DMS153 treated with DMSO at 0.1 percent for 48 hours (cell line): ENCODE measurements around the gene NELL2.
"Not testable (repeated sequence)": the region's sequence is repeated elsewhere in the genome, so short reads cannot be mapped to it uniquely, and the experiment has no call there.

Source experiments
- DNase-seq: peaks from one replicate; lab custom pipeline; 2025; ENCODE audit not compliant: unreplicated experiment; lab: John Stamatoyannopoulos, UW

NELL2 gene

DNA sequence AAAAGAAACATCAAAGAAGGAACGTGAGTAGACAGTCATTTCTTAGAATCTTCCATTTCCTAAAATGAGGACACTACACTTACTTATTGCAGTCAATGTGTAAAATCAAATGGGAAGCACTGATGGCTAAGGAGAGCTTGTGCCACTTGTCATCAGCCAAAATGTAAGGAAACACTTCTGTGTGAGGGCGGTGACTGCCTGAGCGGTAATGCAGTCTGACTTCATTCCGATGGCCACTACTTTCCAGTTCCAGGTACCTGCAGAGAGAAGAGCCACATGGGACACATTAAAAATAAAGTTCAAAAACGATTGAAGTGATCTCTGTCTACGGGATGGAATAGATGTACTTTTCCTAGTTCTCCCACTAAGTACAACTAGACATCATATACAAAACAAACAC lies 96.3 kb downstream of the NELL2 start:
- no peak for DNase-seq

DNA sequence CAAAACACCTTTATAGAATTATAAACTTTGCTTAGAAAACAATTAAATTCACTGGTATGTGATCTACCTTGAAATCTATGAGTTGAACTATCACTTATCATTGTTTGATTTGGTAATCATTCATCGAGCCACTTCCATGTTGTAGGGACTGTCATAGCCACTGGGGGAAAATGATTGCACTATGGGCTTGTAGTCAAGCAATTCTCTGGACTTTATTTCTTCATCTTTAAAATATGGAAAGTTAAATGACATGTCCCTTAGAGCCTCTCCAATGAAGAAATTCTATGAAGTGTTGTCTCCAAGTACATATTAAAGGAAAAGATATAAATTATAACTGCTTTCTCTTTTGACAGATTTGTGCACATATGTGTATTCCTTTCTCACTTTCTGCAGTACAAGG lies 97.3 kb downstream of the NELL2 start:
- DNase-seq: no peak

DNA sequence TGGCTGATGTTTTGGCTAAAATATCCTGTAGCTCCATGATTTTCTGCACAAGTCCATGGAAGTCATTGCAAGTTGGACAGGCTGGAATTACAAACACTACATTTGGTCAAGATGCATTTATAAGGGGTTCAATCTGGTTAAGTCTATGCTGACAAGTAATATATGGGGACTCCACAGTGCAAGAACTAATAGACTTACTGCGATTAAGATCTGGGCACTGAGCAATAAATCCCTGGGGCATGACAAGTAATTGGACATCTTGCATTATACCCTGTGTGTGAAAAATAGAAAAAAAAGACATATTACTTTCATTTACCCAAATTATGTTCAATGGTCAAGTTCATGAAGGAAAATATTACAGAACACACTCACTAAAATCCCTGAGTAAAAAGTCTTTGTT lies 99.1 kb downstream of the NELL2 start:
- no peak for DNase-seq

DNA sequence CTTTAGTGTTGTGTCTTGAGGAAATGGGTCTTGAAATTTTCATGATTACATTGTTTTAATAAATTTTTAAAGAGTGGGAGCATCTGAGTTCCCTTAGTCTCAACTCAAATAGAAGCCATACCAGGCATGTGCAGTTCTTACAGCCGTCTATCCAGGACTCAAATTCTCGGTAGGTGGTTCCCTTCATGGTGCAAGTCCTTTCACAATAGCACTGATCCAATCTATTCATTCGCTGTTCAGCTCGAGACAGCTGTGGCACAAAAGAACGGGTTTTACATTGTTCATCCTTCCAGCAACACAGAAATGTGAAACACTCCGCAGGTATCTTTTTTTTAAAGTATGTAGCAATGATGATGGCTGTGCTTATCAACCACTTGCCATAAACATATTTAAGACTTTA lies 100.2 kb downstream of the NELL2 start:
- no peak for DNase-seq

DNA sequence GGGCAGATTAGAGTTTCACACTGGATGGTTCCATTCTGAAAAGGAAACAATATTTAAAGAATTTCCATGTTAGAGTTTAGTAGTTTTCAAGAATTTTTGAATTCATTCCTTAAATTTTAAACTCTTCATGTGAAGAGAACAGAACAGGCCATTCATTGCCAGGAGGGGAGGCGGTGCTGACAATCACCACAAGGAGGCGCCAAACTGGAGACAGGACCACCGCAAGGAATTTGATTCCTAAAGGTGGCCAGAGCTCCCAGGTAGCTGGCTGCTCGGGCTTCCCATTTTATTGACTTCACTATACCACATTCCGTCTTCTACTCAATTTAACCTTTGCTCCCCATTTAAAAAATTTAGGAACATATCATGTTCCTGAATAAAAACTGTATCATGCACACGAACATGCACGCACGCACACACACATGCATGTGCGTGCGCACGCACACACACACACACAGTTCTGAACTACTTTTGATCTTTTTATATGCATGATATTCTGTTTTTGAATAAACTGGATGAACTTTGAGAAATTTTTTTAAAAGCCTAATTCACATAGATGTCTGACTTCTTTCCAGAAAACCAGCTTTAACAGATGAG lies 101.2 kb downstream of the NELL2 start:
- DNase-seq: no peak

DNA sequence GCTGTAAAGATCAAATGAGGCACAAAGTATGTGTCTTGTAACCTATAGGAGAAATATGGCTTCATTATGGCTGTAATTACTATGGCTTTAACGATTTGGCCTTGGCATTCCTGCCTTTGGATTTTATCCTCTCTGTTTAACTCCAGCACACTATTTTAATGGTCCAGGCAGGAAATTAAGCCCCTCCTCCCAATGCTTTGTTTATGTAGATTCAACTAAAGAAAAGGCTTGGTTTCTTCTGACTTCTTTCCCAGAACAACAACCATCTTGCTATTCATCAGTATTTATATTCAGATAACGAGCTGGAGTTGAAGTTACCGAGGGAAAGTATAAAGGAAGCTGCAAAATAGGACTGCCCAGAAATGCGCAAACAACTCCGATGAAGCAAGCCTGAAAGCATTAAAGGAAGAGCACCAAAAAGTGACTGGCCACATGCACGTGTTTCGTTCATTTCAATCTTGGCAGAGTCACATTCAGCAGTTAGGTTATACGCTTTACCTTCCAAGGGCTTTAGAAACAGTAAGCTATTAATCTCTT lies 104.6 kb downstream of the NELL2 start:
- DNase-seq: no peak

DNA sequence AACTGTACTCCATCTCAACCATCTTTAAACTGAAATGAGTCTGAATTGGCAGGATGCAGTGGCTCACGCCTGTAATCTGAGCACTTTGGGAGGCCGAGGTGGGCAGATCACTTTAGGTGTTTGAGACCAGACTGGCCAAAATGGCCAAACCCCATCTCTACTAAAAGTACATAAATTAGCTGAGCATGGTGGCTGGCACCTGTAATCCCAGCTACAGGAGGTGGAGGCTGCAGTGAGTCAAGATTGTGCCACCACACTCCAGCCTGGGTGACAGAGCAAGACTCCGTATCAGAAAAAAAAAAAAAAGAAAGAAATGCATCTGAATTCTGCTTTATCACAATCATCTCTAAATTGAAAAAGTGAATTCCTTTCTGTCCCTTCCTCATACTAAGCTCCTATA lies 110.3 kb downstream of the NELL2 start:
- DNase-seq: no peak

DNA sequence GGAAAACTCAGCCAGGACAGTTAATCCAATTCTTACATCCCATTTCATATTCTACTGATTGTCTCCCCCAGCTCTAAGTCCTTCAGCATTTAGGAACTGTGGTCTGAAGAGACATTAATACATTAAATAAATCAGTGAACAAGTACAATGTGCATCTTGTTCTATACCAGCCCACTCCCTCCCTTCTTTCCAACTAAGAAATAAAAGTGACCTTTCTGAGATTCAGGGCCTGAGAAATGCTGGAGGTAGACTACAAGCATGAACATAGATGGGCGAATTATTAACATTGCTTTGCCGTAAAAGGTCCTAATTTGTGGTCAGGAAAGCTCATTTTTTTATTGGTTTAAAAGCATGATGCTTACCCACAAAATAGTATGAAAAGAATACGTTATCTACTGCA lies 113.1 kb downstream of the NELL2 start:
- DNase-seq: no peak

DNA sequence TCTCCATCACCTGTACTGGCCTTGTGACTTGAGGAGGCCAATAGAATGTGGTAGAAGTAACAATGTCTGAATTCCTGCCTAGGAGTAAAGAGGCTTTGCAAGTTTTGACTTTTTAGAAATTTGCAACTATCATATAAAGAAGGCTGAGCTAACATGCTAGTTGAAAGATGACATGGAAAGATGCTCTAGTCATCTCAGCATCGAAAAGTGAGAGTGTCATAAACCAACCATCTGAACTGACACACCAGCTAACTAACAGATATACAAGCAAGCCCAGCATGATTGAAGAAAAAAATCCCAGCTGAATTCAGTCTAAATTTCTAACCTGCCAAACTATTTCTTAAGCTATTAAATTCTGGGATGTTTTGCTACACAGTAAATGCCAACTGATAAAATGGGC lies 116.8 kb downstream of the NELL2 start:
- DNase-seq: no peak

DNA sequence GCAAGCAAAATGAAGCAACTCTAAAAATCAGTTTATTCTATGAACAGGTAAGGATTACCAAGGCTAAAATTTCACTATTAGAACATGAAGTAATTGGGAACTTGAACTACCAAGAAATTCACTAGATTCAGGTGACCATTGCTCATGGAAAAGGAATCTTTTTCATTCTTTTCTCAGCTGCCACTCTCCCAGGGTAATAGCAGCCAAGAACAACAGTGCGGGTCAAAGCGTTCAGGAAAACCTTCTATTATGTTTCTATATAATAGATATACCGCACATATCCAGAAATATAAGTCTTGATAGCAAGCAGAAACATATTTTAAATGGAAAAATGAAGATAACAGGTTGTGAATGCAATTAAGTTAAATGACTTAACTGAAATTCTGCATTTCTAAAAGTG lies 125.6 kb downstream of the NELL2 start:
- no peak for DNase-seq

DNA sequence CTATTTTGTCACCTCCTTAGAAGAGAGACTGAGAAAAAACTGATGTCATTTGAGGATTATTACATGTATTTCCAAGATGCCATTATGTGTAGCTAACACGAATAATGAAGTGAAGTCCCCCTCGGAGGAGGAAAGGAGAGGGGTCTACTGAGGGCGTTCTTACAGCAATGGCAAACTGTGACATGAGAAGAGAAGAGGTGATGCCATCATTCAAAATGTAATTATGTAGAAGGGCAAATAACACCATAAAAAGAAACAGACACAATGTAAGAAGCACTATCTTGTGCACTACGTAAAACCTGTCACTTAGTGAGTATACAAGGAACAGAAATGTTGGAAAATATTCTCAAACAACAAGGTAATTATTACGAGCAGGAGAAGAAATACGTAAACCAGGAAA lies 126.5 kb downstream of the NELL2 start:
- no peak for DNase-seq

DNA sequence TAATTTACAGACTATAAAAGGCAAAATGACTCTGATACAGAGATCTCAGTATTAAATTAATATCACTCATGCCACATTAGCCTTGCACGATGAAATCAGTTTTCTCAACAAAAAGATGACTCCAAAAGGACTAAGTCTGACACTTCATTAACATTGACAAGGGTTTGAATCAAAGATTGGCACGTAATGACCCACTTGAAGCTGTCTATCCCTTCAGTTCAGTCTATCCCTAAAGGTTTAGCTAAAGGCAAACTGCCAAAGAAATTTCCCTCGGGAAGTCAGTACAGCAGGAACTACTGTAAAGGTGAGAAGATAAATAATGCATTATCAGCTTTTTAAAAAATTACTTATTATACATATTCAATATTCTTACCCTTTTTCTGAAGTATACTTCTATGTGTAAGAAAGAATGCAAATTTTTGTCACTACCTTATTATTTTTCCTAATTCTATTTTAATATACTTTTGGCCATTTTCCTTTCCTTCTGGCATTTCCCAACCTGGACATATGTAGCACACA lies 127.1 kb downstream of the NELL2 start:
- no peak for DNase-seq

DNA sequence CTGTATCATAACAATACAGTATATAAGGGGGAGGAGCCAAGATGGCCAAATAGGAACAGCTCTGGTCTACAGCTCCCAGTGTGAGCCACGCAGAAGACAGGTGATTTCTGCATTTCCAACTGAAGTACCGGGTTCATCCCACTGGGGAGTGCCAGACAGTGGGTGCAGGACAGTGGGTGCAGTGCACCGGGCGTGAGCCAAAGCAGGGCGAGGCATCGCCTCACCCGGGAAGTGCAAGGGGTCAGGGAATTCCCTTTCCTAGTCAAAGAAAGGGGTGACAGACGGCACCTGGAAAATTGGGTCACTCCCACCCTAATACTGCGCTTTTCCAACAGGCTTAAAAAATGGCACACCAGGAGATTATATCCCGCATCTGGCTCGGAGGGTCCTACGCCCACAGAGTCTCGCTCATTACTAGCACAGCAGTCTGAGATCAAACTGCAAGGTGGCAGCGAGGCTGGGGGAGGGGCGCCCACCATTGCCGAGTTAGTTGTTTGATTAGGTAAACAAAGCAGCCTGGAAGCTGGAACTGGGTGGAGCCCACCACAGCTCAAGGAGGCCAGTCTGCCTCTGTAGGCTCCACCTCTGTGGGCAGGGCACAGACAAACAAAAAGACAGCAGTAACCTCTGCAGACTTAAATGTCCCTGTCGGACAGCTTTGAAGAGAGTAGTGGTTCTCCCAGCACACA lies 134.7 kb downstream of the NELL2 start:
- not testable (repeated sequence) for DNase-seq

DNA sequence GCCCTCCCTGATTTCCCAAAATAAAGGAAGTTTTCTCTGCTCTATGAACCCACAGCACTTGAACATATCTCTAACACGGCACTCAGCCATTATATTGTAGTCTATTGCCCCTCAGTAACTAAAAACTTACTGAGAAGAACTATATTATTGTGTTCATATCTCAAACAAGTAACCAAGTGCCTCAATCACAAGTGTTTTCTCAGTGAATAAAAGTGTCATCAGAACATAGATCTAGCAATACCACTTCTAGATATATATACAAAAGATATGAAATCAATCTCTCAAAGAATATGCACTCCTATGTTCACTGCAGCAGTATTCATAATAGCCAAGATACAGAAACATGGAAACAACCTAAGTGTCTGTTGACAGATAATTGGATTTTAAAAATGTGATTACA lies 138.1 kb downstream of the NELL2 start:
- DNase-seq: no peak

DNA sequence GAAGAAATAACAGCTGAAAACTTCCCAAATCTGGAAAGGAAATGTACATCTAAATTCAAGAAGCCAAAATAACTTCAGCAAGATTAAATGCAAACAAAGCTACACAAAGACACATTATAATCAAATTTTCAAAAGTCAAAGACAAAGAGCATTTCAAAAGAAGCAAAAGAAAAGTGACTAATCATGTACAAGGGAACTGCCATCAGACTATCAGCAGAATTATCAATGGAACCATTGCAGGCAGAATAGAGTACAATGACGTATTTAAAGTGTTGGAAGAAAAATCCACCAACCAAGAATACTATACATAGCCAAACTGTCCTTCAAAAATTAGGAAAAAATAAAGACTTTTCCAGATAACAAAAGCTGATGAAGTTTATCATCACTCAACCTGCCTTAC lies 147.5 kb downstream of the NELL2 start:
- no peak for DNase-seq

DNA sequence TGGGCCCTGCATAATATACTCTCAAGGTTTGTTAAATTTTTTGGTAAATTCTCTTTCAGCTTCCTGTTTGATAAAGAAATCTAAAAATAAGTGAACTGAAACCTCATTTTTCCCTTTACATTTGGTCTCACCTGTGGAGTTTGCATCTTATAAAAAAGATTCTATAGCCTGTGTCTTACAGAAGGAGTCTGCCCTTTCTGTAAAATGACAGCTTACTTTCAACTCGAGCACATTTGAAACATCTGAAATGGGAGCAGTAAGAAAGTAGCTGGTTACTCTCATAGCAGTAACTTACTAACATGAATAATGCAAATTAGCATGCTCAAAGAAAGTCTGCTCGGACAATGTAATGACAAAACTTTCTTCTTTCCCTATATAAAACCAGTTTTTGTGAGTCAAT lies 155.8 kb downstream of the NELL2 start:
- no peak for DNase-seq

DNA sequence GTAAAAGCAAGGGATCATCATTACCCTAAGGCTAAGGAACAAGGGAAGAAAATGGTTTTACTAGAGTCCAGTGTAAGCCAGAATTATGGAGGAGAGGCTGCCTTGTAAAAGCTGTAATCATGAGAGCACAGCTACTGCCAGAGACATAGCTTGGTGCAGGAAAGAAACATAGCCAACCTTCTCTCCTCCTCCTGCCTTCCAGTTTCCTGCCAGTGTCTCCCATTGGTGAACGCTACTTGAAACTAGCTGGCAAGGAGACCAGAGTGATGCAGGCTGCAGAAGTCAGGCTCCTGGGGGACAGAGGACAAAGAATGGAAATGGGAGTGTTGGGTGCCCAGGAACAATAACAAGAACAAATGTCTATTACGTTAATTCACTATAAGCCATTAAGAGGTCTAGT lies 158.5 kb downstream of the NELL2 start:
- no peak for DNase-seq

DNA sequence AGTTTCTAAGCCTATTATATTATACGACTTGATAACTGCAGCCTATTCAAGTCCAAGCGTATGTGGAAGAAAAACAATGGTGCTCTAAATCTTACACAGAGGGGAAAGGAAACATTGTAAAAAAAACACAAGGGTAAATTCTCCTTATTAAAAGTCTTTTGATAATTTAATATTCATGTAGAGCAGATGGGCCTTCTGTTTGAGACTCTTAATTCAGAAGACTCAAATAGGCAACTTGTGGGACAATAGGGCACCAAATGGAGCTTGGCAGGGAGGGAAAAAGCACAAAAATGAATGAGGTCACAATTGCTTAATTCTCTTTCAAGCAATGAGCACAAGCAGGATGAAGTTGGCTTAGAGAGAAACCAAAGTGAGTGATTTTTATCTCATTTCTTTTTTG lies 159.4 kb downstream of the NELL2 start:
- DNase-seq: no peak

DNA sequence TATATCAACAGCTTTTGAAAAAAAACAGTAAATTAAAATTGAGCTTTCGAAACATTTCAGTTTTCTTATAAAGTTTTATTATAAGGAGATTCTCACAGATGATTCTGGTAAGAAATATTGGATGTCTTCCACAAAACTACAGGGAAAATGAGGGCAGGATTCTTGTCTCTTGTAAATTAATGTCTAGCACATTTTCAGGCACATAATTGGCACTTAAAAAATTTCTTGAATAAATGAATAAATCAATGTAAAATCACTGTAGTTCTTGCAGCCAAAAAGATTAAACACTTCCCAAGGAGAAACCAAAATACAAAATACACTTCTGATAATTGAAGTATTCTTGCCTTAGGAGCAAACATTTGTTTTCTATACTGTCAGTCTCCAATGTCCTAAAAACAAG lies 164.4 kb downstream of the NELL2 start:
- no peak for DNase-seq

DNA sequence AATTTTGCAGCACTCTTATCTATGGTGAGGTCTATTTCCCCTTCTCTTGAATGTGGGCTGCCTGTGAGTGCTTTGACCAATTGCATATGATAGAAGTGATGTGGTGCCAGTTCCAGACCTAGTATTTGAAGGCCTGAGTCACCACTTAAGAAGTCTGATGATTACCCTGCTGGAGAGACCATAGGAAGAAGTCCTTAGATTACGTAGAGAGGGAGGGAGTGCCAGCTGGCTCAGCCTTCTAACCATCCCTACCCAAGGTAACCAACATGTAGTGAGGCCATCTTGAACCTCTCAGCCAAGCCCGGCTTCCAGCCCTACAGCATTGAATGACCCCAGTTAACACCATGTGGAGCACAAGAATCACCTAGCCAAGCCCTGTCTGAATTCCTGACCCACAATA lies 166.9 kb downstream of the NELL2 start:
- DNase-seq: no peak

DNA sequence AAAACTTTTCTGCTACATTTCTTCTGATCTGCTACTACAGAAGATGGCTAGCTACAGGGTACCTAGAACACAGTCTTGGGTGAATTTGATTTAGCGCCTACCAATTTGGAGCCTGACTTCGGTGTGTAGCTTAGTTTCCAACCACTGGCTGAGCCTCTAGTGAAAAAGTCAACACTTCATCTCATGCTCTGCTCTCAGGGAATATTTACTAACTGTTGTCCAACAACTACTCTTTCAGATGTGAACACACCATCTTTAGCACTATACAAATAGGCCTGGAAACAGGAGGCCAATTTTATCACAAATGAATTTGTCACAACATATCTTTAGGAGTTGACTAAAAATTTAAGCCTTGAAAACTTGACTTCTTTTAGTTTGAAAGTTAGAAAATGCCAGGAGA lies 167.9 kb downstream of the NELL2 start:
- no peak for DNase-seq

DNA sequence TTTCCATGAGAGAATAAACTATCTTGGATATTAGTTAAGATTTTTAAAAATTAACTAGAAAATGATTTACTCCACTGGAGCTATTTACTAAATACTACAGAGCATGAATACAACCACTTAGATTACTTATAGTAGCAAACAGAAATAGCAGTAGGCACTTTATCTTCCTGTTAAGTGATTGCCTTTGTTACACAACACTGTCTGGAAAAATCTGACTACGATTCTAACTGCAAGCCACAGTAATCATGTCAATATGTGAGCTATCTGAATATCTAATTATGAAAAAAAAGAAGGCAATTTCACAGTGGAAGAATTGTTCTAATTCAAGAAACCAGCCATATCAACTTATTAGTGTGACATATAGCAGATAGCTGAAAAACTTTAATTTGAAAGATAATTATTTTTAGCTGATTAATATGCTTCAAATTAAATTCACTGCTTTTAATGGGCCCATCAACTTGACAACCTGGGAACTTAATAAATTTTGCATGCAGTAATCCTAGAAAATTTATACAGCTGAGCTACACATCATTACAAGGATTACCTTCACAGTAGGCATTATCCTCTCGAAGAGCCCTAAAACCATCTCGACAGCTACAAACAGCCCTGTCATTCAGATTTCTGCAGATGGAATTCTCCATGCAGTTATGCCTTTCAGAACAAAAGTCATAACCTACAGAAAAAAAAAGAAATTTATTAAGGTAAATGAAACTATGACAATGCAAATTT lies 172.8 kb downstream of the NELL2 start:
- no peak for DNase-seq
